Fibroblast of villous mesenchyme (primary cell): ENCODE data around the gene PCDHGB2. TPM values are rescaled to one million over a fixed set of nuclear protein-coding genes. Genes with fewer than 3 reads are reported as not detected.
"Not testable (repeated sequence)": the region's sequence is repeated elsewhere in the genome, so short reads cannot be mapped to it uniquely, and the experiment has no call there.

Experiments
- DNase-seq: peaks from one replicate; pipeline ENCODE4 v3.0.0-alpha.2; 2010; ENCODE audit warnings: low read depth
- H3K4me3 ChIP-seq: 2 replicates; pipeline ENCODE4 v1.5.1; 2011; ENCODE audit warnings: low read depth, mild to moderate bottlenecking, low read length
- total RNA-seq: library from RNA; depleted of rRNA; stranded (reverse); fragments of >200 nt; gene quantifications from 2 replicates; pipeline ENCODE4 v1.2.3, GENCODE V29; 2012
- TF ChIP-seq, protein P1 (sequence below): IDR thresholded peaks from 2 replicates; pipeline ENCODE4 v1.5.1; 2012; ENCODE audit warnings: low read depth, mild to moderate bottlenecking, low read length; ENCODE audit not compliant: insufficient read depth

Gene PCDHGB2
- total RNA-seq, 1 donor, result 2.6 TPM

DNA sequence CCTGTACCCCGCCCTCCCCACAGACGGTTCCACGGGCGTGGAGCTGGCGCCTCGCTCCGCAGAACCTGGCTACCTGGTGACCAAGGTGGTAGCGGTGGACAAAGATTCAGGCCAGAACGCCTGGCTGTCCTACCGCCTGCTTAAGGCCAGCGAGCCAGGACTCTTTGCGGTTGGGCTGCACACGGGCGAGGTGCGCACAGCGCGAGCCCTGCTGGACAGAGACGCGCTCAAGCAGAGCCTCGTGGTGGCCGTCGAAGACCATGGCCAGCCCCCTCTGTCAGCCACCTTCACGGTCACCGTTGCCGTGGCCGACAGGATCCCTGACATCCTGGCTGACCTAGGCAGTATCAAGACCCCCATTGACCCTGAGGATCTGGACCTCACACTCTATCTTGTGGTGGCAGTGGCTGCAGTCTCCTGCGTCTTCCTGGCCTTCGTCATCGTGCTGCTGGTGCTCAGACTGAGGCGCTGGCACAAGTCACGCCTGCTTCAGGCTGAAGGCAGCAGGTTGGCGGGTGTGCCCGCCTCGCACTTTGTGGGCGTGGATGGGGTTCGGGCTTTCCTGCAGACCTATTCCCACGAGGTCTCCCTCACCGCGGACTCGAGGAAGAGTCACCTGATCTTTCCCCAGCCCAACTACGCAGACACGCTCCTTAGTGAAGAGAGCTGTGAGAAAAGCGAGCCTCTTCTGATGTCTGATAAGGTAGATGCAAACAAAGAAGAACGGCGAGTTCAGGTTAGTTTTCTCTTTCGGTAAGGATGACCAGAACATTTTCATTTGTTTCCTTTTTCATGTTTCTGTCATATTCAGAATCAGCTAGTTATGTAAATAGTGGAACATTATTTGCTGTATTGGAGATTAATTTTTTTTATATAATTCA lies 6.5 kb downstream of the PCDHGB2 start:
- TF ChIP-seq, protein P1, sequence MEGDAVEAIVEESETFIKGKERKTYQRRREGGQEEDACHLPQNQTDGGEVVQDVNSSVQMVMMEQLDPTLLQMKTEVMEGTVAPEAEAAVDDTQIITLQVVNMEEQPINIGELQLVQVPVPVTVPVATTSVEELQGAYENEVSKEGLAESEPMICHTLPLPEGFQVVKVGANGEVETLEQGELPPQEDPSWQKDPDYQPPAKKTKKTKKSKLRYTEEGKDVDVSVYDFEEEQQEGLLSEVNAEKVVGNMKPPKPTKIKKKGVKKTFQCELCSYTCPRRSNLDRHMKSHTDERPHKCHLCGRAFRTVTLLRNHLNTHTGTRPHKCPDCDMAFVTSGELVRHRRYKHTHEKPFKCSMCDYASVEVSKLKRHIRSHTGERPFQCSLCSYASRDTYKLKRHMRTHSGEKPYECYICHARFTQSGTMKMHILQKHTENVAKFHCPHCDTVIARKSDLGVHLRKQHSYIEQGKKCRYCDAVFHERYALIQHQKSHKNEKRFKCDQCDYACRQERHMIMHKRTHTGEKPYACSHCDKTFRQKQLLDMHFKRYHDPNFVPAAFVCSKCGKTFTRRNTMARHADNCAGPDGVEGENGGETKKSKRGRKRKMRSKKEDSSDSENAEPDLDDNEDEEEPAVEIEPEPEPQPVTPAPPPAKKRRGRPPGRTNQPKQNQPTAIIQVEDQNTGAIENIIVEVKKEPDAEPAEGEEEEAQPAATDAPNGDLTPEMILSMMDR, result no peak
- H3K4me3 ChIP-seq, result no peak overlapping the region
- no peak for DNase-seq

DNA sequence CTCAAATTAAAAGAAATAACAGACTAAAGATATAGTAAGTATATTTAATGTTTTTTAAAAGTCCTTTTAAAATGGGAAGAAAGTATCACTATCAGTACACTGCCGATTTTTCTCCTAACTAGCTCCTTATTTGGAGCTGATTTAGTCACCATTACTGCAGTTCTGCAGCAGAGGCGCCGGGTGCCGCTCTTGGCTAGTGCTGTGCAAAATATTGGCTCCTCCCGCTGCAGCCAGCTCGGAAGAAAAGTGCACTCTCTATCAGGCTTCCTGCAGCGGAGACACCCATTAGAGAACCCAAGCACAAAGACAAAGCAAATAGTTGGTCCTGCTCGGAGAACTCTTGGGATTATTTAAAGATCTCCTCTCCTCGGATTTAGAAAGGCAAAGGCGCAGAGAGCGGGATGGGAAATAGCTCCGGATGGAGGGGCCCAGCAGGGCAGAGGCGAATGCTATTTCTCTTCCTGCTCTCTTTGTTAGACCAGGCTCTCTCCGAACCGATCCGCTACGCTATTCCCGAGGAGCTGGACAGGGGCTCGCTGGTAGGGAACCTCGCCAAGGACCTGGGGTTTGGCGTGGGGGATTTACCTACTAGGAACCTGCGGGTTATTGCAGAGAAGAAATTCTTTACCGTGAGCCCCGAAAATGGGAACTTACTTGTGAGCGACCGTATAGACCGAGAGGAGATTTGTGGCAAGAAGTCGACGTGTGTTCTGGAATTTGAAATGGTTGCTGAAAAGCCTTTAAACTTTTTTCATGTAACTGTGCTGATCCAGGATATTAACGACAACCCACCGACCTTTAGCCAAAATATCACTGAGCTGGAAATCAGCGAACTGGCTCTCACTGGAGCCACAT lies 10.4 kb downstream of the PCDHGB2 start, which contains the start of gene PCDHGB3:
Gene PCDHGB3, plus strand, starts transcription at position 249 of the 855 bp plus-strand sequence. Its CDS starts 153 bp downstream, at position 402.
- H3K4me3 ChIP-seq, result peak within 1 kb of the TSS; percentile 31
- TF ChIP-seq, protein P1, result peak; percentile 50
- DNase-seq, result peak; percentile 54

DNA sequence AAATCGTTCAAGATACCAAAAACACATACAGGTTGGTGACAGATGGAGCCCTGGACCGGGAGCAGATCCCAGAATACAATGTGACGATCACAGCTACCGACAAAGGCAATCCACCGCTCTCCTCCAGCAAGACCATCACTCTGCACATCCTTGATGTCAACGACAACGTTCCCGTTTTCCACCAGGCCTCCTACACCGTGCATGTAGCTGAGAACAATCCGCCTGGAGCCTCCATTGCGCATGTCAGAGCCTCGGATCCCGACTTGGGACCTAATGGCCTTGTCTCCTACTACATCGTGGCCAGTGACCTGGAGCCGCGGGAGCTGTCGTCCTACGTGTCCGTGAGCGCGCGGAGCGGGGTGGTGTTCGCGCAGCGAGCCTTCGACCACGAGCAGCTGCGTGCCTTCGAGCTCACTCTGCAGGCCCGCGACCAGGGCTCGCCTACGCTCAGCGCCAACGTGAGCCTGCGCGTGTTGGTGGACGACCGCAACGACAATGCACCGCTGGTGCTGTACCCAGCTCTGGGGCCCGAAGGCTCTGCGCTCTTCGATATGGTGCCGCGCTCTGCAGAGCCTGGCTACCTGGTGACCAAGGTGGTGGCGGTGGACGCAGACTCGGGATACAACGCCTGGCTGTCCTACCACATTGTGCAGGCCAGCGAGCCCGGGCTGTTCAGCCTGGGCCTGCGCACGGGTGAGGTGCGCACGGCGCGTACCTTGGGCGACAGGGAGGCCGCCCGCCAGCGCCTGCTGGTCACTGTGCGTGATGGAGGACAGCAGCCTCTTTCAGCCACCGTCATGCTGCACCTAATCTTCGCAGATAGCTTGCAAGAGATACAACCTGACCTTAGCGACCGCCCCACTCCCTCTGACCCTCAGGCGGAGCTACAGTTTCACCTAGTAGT lies 12.0 kb downstream of the PCDHGB2 start:
- H3K4me3 ChIP-seq, result no peak overlapping the region
- no peak for DNase-seq
- TF ChIP-seq, protein P1, result no peak

DNA sequence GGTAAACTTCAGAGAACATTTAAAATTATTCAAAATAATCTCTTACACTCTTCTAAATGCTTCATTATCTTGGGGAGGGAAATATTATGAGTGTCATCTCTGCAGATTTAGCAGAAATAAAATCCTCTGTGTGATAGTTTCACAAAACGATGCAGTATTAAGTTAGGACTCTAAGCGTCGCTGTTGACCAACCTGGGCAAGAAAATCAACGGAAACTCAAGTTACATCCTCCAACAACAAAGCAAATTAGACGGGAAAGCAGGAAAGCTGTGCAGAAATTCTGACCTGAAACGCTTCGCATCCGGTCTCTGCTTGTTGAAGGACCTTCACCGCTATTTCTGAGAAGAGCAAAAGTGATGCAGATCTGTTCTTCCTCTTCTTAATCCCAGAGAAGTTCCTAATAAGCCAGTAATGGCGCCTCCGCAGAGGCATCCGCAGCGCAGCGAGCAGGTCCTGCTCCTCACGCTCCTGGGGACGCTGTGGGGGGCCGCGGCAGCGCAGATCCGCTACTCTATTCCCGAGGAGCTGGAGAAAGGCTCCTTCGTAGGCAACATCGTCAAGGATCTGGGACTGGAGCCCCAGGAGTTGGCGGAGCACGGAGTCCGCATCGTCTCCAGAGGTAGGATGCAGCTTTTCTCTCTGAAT lies 14.0 kb downstream of the PCDHGB2 start, which contains the start of gene PCDHGA6:
Gene PCDHGA6, plus strand, starts transcription at position 219 of the 645 bp plus-strand sequence. Its CDS starts 193 bp downstream, at position 412.
- peak; percentile 43 for DNase-seq
- peak within 1 kb of the TSS; percentile 44 for H3K4me3 ChIP-seq
- TF ChIP-seq, protein P1, result peak; percentile 65

DNA sequence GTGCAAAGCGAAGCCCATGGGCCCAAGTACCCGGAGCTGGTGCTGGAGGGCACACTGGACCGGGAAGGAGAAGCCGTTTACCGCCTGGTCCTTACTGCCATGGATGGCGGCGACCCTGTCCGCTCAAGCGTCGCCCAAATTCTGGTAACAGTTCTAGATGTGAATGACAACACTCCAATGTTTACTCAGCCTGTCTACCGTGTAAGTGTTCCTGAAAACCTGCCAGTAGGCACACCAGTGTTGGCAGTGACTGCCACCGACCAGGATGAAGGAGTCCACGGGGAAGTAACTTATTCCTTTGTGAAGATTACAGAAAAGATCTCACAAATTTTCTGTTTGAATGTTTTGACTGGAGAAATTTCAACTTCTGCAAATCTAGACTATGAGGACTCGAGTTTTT lies 14.8 kb downstream of the PCDHGB2 start:
- TF ChIP-seq, protein P1, result no peak
- no peak overlapping the region for H3K4me3 ChIP-seq
- no peak for DNase-seq

DNA sequence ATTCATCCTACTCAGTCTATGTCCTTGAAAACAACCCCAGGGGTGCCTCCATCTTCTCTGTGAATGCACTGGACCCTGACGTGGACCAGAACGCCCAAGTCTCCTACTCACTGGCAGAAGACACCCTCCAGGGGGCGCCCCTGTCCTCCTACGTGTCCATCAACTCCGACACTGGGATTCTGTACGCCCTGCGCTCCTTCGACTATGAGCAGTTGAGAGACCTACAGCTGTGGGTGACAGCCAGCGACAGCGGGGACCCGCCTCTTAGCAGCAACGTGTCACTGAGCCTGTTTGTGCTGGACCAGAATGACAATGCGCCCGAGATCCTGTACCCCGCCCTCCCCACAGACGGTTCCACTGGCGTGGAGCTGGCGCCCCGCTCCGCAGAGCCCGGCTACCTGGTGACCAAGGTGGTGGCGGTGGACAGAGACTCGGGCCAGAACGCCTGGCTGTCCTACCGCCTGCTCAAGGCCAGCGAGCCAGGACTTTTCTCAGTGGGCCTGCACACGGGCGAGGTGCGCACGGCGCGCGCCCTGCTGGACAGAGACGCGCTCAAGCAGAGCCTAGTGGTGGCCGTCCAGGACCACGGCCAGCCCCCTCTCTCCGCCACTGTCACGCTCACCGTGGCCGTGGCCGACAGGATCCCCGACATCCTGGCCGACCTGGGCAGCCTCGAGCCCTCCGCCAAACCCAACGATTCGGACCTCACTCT lies 15.8 kb downstream of the PCDHGB2 start:
- H3K4me3 ChIP-seq, DNase-seq: not testable (repeated sequence)
